ENCODE data around the gene ASIC2.

The ASIC2 gene

GRCh38 chr17:33124871-33125551, 168.1 kb downstream of the ASIC2 start:
- no peak overlapping the region for H3K4me3 ChIP-seq (ENCODE audit: control insufficient read depth, low read depth, low read length)
- no peak for DNase-seq (ENCODE audit: low read depth)
- TF ChIP-seq CTCF (IDR thresholded peaks at IDR 0.05; ENCODE audit: control insufficient read depth, insufficient read depth, low read depth, low read length, missing control alignments), result no peak

- no peak overlapping the region for H3K4me3 ChIP-seq (ENCODE audit: control insufficient read depth, low read depth, low read length)
- TF ChIP-seq CTCF (IDR thresholded peaks at IDR 0.05; ENCODE audit: control insufficient read depth, insufficient read depth, low read depth, low read length, missing control alignments), result no peak
- no peak for DNase-seq (ENCODE audit: low read depth)
Measured at GRCh38 chr17:33124185-33124584, 168.9 kb downstream of the ASIC2 start.

- DNase-seq (ENCODE audit: low read depth), result no peak
- no peak overlapping the region for H3K4me3 ChIP-seq (ENCODE audit: control insufficient read depth, low read depth, low read length)
- no peak for TF ChIP-seq CTCF (IDR thresholded peaks at IDR 0.05; ENCODE audit: control insufficient read depth, insufficient read depth, low read depth, low read length, missing control alignments)
Measured at GRCh38 chr17:33121756-33122155, 171.3 kb downstream of the ASIC2 start.

- TF ChIP-seq CTCF (IDR thresholded peaks at IDR 0.05; ENCODE audit: control insufficient read depth, insufficient read depth, low read depth, low read length, missing control alignments), result no peak
- H3K4me3 ChIP-seq (ENCODE audit: control insufficient read depth, low read depth, low read length), result no peak overlapping the region
- DNase-seq (ENCODE audit: low read depth), result no peak
Measured at GRCh38 chr17:33121272-33121671, 171.8 kb downstream of the ASIC2 start.

DNA sequence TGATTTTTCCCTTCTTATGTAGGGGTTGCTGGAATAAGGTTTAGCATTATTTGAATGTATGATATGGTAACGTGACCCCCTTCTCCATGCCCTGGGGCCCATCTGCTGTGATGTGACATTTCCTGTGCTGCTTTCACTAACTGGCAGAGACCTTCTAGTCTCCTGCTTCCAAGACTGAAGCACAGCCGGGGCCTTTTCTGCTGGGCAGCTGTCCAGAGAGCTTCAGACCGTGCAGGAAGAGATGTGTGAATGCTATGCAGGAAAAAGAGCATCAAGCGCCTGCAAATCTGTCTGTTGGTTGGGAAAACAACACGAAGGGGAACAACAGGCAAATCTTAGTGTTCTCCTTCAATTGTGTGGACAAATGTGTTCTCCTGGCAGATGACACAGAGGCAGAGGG, 173.0 kb downstream of the ASIC2 start:
- H3K4me3 ChIP-seq (ENCODE audit: control insufficient read depth, low read depth, low read length), result no peak overlapping the region
- no peak for DNase-seq (ENCODE audit: low read depth)
- TF ChIP-seq CTCF (IDR thresholded peaks at IDR 0.05; ENCODE audit: control insufficient read depth, insufficient read depth, low read depth, low read length, missing control alignments), result no peak

DNA sequence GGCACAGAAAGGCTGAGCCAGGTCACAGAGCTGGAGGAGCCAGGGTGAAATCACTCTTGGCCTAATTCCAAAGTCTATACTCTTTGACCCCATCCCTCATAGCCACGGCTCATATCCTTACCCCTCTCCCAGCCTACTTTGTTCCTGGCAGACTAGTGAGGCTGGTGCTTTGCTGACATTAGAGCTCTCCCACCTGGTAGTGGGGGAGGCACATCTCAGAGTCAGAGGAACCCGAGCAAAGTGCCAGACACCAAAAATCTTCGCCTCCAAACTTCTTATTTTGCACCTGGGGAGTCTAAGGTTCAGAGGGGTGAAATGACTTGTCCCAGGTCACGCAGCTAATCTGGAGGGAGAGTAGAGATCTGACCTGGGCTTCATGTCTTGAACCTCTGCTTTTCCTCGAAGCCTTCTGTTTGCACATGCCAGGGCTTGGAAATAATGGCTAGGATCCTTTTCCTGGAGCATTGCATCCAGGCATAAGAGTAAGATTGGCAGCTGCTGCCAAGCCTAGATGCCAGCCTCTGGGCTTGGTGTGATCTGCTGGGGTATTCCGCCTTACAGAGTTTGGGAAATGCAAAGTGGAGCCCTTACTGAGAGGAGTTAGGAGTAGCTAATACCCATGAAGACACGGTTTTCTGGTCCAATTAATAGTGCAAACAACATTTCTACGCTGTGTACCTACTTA, 174.6 kb downstream of the ASIC2 start:
- no peak for DNase-seq (ENCODE audit: low read depth)
- TF ChIP-seq CTCF (IDR thresholded peaks at IDR 0.05; ENCODE audit: control insufficient read depth, insufficient read depth, low read depth, low read length, missing control alignments), result no peak
- no peak overlapping the region for H3K4me3 ChIP-seq (ENCODE audit: control insufficient read depth, low read depth, low read length)
